Renal cortical epithelial cell (primary cell): ENCODE results near the gene HSBP1L1. TPM values are rescaled to one million over a fixed set of nuclear protein-coding genes. Genes with fewer than 3 reads are reported as not detected.
A peak's percentile ranks its signal among the peaks of the same experiment; 100 is the strongest.

Experiments
- DNase-seq: peaks from one replicate; pipeline ENCODE4 v3.0.0-alpha.2; 2011; ENCODE audit warnings: low read depth
- total RNA-seq: library from RNA; depleted of rRNA; stranded (reverse); fragments of >200 nt; gene quantifications from 2 replicates; pipeline ENCODE4 v1.2.3, GENCODE V29; 2014

HSBP1L1 gene
- total RNA-seq, 1 donor from 2014 or later = 13.1 TPM

GRCh38 chr18:79930020-79930642 lies 34.3 kb upstream of the HSBP1L1 start:
- peak; percentile 43 for DNase-seq

GRCh38 chr18:79931475-79931874 lies 33.0 kb upstream of the HSBP1L1 start:
- DNase-seq = no peak

- DNase-seq = no peak
Measured at GRCh38 chr18:79932907-79933306, 31.5 kb upstream of the HSBP1L1 start.

GRCh38 chr18:79933765-79934164 lies 30.7 kb upstream of the HSBP1L1 start:
- DNase-seq = no peak

- DNase-seq = no peak
Measured at GRCh38 chr18:79934311-79935097, 29.9 kb upstream of the HSBP1L1 start.

- no peak for DNase-seq
Measured at GRCh38 chr18:79935098-79935480, 29.4 kb upstream of the HSBP1L1 start.

GRCh38 chr18:79935499-79935898 lies 28.9 kb upstream of the HSBP1L1 start:
- no peak for DNase-seq

GRCh38 chr18:79935925-79936324 lies 28.5 kb upstream of the HSBP1L1 start:
- no peak for DNase-seq

GRCh38 chr18:79936641-79937040 lies 27.8 kb upstream of the HSBP1L1 start:
- DNase-seq = no peak

GRCh38 chr18:79937103-79937860 lies 27.2 kb upstream of the HSBP1L1 start:
- no peak for DNase-seq

GRCh38 chr18:79938196-79938595 lies 26.2 kb upstream of the HSBP1L1 start:
- DNase-seq = no peak

GRCh38 chr18:79939096-79939495 lies 25.3 kb upstream of the HSBP1L1 start:
- no peak for DNase-seq

- DNase-seq = no peak
Measured at GRCh38 chr18:79940126-79940813, 24.2 kb upstream of the HSBP1L1 start.

- no peak for DNase-seq
Measured at GRCh38 chr18:79940814-79941472, 23.5 kb upstream of the HSBP1L1 start.

GRCh38 chr18:79941473-79942119 lies 22.8 kb upstream of the HSBP1L1 start:
- DNase-seq = no peak

GRCh38 chr18:79942211-79942610 lies 22.2 kb upstream of the HSBP1L1 start:
- no peak for DNase-seq

- DNase-seq = no peak
Measured at GRCh38 chr18:79942786-79943607, 21.4 kb upstream of the HSBP1L1 start.

GRCh38 chr18:79943608-79944125 lies 20.8 kb upstream of the HSBP1L1 start:
- DNase-seq = no peak

GRCh38 chr18:79944126-79944731 lies 20.2 kb upstream of the HSBP1L1 start:
- no peak for DNase-seq

- DNase-seq = no peak
Measured at GRCh38 chr18:79944746-79945117, 19.7 kb upstream of the HSBP1L1 start.
